ENCODE data around the gene MAP3K10. TPM values are rescaled to one million over a fixed set of nuclear protein-coding genes. Genes with fewer than 3 reads are reported as not detected.
A peak's percentile ranks its signal among the peaks of the same experiment; 100 is the strongest.

The MAP3K10 gene
- total and polyA plus RNA-seq, 9 of the 15 experiments (the other 6 are each of a cell fraction or from before 2014, with no cell fraction given), result 0.01 to 8.0 (median 2.7) TPM; not detected in 1

DNA sequence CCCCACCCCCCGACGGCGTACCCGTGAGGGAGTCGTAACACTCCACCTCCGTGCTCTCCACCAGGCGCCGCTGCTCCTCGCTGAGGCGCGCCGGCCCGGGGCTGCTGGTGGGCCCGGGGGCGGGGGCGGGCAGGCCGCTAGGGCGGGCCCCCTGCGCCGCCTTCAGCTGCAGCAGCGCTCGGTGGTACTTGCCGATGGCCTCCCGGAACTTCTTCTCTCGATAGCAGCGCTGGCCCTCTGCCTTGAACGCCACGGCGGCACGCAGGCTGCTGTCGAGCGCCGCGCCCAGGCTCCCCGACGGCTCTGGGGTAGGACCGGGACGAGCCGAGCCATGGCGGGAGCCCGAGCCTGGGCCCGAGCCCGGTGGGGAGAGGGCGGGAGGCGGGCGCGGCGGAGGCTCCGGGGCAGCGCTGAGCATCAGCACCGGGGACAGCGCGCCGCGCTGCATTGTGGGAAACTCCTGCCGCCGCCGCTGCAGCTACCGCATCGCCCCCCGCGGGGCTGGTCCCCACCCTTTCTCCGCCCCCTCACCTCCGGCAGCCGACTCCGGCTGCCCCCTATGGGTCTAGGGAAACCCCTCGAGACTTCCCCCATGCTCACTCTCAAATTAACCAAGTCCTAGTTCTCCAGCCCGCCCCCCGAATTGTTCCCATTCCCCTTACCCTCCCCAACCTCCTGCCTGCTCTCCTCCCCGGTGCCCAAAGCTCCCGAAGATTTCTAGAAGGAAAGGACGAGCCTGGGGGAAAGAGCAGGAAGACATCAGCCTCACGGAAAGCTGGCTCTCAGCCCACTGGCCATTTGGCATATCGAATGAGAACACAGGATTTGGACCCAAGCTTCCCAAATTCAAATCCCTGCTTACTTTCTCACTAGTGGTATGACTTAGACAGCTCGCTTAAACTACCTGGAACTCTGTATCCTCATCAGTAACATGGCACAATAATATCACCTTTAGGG is 27.0 kb downstream of the MAP3K10 start, which contains the start of gene TTC9B (continued):
- TF ChIP-seq, protein P1, sequence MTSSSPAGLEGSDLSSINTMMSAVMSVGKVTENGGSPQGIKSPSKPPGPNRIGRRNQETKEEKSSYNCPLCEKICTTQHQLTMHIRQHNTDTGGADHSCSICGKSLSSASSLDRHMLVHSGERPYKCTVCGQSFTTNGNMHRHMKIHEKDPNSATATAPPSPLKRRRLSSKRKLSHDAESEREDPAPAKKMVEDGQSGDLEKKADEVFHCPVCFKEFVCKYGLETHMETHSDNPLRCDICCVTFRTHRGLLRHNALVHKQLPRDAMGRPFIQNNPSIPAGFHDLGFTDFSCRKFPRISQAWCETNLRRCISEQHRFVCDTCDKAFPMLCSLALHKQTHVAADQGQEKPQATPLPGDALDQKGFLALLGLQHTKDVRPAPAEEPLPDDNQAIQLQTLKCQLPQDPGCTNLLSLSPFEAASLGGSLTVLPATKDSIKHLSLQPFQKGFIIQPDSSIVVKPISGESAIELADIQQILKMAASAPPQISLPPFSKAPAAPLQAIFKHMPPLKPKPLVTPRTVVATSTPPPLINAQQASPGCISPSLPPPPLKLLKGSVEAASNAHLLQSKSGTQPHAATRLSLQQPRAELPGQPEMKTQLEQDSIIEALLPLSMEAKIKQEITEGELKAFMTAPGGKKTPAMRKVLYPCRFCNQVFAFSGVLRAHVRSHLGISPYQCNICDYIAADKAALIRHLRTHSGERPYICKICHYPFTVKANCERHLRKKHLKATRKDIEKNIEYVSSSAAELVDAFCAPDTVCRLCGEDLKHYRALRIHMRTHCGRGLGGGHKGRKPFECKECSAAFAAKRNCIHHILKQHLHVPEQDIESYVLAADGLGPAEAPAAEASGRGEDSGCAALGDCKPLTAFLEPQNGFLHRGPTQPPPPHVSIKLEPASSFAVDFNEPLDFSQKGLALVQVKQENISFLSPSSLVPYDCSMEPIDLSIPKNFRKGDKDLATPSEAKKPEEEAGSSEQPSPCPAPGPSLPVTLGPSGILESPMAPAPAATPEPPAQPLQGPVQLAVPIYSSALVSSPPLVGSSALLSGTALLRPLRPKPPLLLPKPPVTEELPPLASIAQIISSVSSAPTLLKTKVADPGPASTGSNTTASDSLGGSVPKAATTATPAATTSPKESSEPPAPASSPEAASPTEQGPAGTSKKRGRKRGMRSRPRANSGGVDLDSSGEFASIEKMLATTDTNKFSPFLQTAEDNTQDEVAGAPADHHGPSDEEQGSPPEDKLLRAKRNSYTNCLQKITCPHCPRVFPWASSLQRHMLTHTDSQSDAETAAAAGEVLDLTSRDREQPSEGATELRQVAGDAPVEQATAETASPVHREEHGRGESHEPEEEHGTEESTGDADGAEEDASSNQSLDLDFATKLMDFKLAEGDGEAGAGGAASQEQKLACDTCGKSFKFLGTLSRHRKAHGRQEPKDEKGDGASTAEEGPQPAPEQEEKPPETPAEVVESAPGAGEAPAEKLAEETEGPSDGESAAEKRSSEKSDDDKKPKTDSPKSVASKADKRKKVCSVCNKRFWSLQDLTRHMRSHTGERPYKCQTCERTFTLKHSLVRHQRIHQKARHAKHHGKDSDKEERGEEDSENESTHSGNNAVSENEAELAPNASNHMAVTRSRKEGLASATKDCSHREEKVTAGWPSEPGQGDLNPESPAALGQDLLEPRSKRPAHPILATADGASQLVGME (CRISPR knock-in tag; IDR thresholded peaks at IDR 0.05), result peak; percentile 99
- TF ChIP-seq YY1 (IDR thresholded peaks at IDR 0.05; ENCODE audit: borderline replicate concordance in 1 of 3, control insufficient read depth in 1 of 3, extremely low read depth in 1 of 3, insufficient read depth in 3 of 3, insufficient read length in 1 of 3, insufficient replicate concordance in 2 of 3, low read depth in 1 of 3, low read length in 2 of 3), result peak in 2 of 3 experiments; percentile 9 to 44
- TF ChIP-seq ZNF57 (CRISPR knock-in tag; IDR thresholded peaks at IDR 0.05), result no peak
- TF ChIP-seq, protein P2, sequence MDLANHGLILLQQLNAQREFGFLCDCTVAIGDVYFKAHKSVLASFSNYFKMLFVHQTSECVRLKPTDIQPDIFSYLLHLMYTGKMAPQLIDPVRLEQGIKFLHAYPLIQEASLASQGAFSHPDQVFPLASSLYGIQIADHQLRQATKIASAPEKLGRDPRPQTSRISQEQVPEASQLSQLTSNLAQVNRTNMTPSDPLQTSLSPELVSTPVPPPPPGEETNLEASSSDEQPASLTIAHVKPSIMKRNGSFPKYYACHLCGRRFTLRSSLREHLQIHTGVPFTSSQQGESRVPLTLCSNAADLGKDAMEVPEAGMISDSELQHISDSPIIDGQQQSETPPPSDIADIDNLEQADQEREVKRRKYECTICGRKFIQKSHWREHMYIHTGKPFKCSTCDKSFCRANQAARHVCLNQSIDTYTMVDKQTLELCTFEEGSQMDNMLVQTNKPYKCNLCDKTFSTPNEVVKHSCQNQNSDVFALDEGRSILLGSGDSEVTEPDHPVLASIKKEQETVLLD (IDR thresholded peaks at IDR 0.05), result no peak
- no peak for TF ChIP-seq ZNF133 (CRISPR knock-in tag; IDR thresholded peaks at IDR 0.05)
- peak; percentile 57 for TF ChIP-seq CXXC5 (CRISPR knock-in tag; IDR thresholded peaks at IDR 0.05)
- TF ChIP-seq TEAD1 (CRISPR knock-in tag; IDR thresholded peaks at IDR 0.05), result peak in 1 of 2 experiments; percentile 65; a peak in 1 of 4 replicates
- peak; percentile 5; the same call in 1 of the 2 replicates for TF ChIP-seq ZFX (CRISPR knock-in tag; IDR thresholded peaks at IDR 0.05)

All from K562 (cell line).